Measurements from ENCODE around the gene HELQ.

HELQ gene

GRCh38 chr4:83389756-83390505, 65.7 kb downstream of the HELQ start:
- Histone ChIP-seq H3K27me3 (ENCODE audit: control insufficient read depth, insufficient read depth, low read length) (peaks cover 66% of the 10 kb centered on the region), H3K9me3 (ENCODE audit: control insufficient read depth, insufficient read depth, low read depth, low read length) (0 out of 2 replicates have a peak, but pooled peaks cover 1% of the 10 kb centered on the region), H3K27ac (ENCODE audit: low read depth, low read length) (no peak overlapping the region), H3K36me3 (ENCODE audit: control insufficient read depth, insufficient read depth, low read length) (no peaks in the 10 kb centered on the region), H3K9ac (ENCODE audit: low read length) (no peak overlapping the region), H3K4me1 (ENCODE audit: control insufficient read depth, insufficient read depth, low read length) (peaks cover 40% of the 10 kb centered on the region), H3K4me3 (ENCODE audit: low read depth, low read length) (no peak overlapping the region)

- peaks cover 40% of the 10 kb centered on the region for H3K4me1 ChIP-seq (ENCODE audit: control insufficient read depth, insufficient read depth, low read length)
- no peaks in the 10 kb centered on the region for H3K36me3 ChIP-seq (ENCODE audit: control insufficient read depth, insufficient read depth, low read length)
- H3K9ac ChIP-seq (ENCODE audit: low read length) = no peak overlapping the region
- H3K27ac ChIP-seq (ENCODE audit: low read depth, low read length) = no peak overlapping the region
- H3K9me3 ChIP-seq (ENCODE audit: control insufficient read depth, insufficient read depth, low read depth, low read length) = 0 out of 2 replicates have a peak, but pooled peaks cover 3% of the 10 kb centered on the region
- peaks cover 61% of the 10 kb centered on the region for H3K27me3 ChIP-seq (ENCODE audit: control insufficient read depth, insufficient read depth, low read length)
- no peak overlapping the region for H3K4me3 ChIP-seq (ENCODE audit: low read depth, low read length)
Observed at GRCh38 chr4:83389037-83389720, 66.4 kb downstream of the HELQ start.

- Histone ChIP-seq H3K27ac (ENCODE audit: low read depth, low read length) (no peak overlapping the region), H3K9me3 (ENCODE audit: control insufficient read depth, insufficient read depth, low read depth, low read length) (0 out of 2 replicates have a peak, but pooled peaks cover 3% of the 10 kb centered on the region), H3K9ac (ENCODE audit: low read length) (no peak overlapping the region), H3K27me3 (ENCODE audit: control insufficient read depth, insufficient read depth, low read length) (peaks cover 52% of the 10 kb centered on the region), H3K36me3 (ENCODE audit: control insufficient read depth, insufficient read depth, low read length) (no peaks in the 10 kb centered on the region), H3K4me1 (ENCODE audit: control insufficient read depth, insufficient read depth, low read length) (peaks cover 40% of the 10 kb centered on the region), H3K4me3 (ENCODE audit: low read depth, low read length) (no peak overlapping the region)
Observed at GRCh38 chr4:83388313-83388676, 67.3 kb downstream of the HELQ start.

GRCh38 chr4:83387476-83388312, 67.9 kb downstream of the HELQ start:
- H3K27ac ChIP-seq (ENCODE audit: low read depth, low read length) = no peak overlapping the region
- H3K36me3 ChIP-seq (ENCODE audit: control insufficient read depth, insufficient read depth, low read length) = no peaks in the 10 kb centered on the region
- peaks cover 46% of the 10 kb centered on the region for H3K27me3 ChIP-seq (ENCODE audit: control insufficient read depth, insufficient read depth, low read length)
- H3K4me3 ChIP-seq (ENCODE audit: low read depth, low read length) = no peak overlapping the region
- no peak overlapping the region for H3K9ac ChIP-seq (ENCODE audit: low read length)
- peaks cover 40% of the 10 kb centered on the region for H3K4me1 ChIP-seq (ENCODE audit: control insufficient read depth, insufficient read depth, low read length)
- H3K9me3 ChIP-seq (ENCODE audit: control insufficient read depth, insufficient read depth, low read depth, low read length) = 0 out of 2 replicates have a peak, but pooled peaks cover 6% of the 10 kb centered on the region

- Histone ChIP-seq H3K9me3 (ENCODE audit: control insufficient read depth, insufficient read depth, low read depth, low read length) (0 out of 2 replicates have a peak, but pooled peaks cover 6% of the 10 kb centered on the region), H3K36me3 (ENCODE audit: control insufficient read depth, insufficient read depth, low read length) (no peaks in the 10 kb centered on the region), H3K4me3 (ENCODE audit: low read depth, low read length) (no peak overlapping the region), H3K9ac (ENCODE audit: low read length) (no peak overlapping the region), H3K4me1 (ENCODE audit: control insufficient read depth, insufficient read depth, low read length) (peaks cover 40% of the 10 kb centered on the region), H3K27ac (ENCODE audit: low read depth, low read length) (no peak overlapping the region), H3K27me3 (ENCODE audit: control insufficient read depth, insufficient read depth, low read length) (peaks cover 40% of the 10 kb centered on the region)
Observed at GRCh38 chr4:83387012-83387411, 68.6 kb downstream of the HELQ start.

- H3K4me3 ChIP-seq (ENCODE audit: low read depth, low read length) = no peak overlapping the region
- peaks cover 26% of the 10 kb centered on the region for H3K9me3 ChIP-seq (ENCODE audit: control insufficient read depth, insufficient read depth, low read depth, low read length)
- no peak overlapping the region for H3K27ac ChIP-seq (ENCODE audit: low read depth, low read length)
- peaks cover 12% of the 10 kb centered on the region; the same call in 1 of the 2 replicates for H3K4me1 ChIP-seq (ENCODE audit: control insufficient read depth, insufficient read depth, low read length)
- no peaks in the 10 kb centered on the region for H3K36me3 ChIP-seq (ENCODE audit: control insufficient read depth, insufficient read depth, low read length)
- no peak overlapping the region for H3K9ac ChIP-seq (ENCODE audit: low read length)
- H3K27me3 ChIP-seq (ENCODE audit: control insufficient read depth, insufficient read depth, low read length) = peaks cover 2% of the 10 kb centered on the region
Observed at GRCh38 chr4:83382850-83383249, 72.8 kb downstream of the HELQ start.

GRCh38 chr4:83381173-83381572, 74.5 kb downstream of the HELQ start:
- Histone ChIP-seq H3K4me1 (ENCODE audit: control insufficient read depth, insufficient read depth, low read length) (no peaks in the 10 kb centered on the region), H3K4me3 (ENCODE audit: low read depth, low read length) (no peak overlapping the region), H3K9ac (ENCODE audit: low read length) (no peak overlapping the region), H3K27ac (ENCODE audit: low read depth, low read length) (no peak overlapping the region), H3K36me3 (ENCODE audit: control insufficient read depth, insufficient read depth, low read length) (no peaks in the 10 kb centered on the region), H3K27me3 (ENCODE audit: control insufficient read depth, insufficient read depth, low read length) (no peaks in the 10 kb centered on the region), H3K9me3 (ENCODE audit: control insufficient read depth, insufficient read depth, low read depth, low read length) (peaks cover 35% of the 10 kb centered on the region)

- Histone ChIP-seq H3K9ac (ENCODE audit: low read length) (no peak overlapping the region), H3K4me1 (ENCODE audit: control insufficient read depth, insufficient read depth, low read length) (no peaks in the 10 kb centered on the region), H3K27me3 (ENCODE audit: control insufficient read depth, insufficient read depth, low read length) (no peaks in the 10 kb centered on the region), H3K36me3 (ENCODE audit: control insufficient read depth, insufficient read depth, low read length) (no peaks in the 10 kb centered on the region), H3K9me3 (ENCODE audit: control insufficient read depth, insufficient read depth, low read depth, low read length) (peaks cover 34% of the 10 kb centered on the region), H3K27ac (ENCODE audit: low read depth, low read length) (no peak overlapping the region), H3K4me3 (ENCODE audit: low read depth, low read length) (no peak overlapping the region)
Observed at GRCh38 chr4:83378419-83378818, 77.2 kb downstream of the HELQ start.

GRCh38 chr4:83372931-83373330, 82.7 kb downstream of the HELQ start:
- Histone ChIP-seq H3K4me3 (ENCODE audit: low read depth, low read length) (no peak overlapping the region), H3K9me3 (ENCODE audit: control insufficient read depth, insufficient read depth, low read depth, low read length) (peaks cover 12% of the 10 kb centered on the region), H3K27me3 (ENCODE audit: control insufficient read depth, insufficient read depth, low read length) (no peaks in the 10 kb centered on the region), H3K36me3 (ENCODE audit: control insufficient read depth, insufficient read depth, low read length) (no peaks in the 10 kb centered on the region), H3K4me1 (ENCODE audit: control insufficient read depth, insufficient read depth, low read length) (no peaks in the 10 kb centered on the region), H3K27ac (ENCODE audit: low read depth, low read length) (no peak overlapping the region), H3K9ac (ENCODE audit: low read length) (no peak overlapping the region)

- no peak overlapping the region for H3K27ac ChIP-seq (ENCODE audit: low read depth, low read length)
- no peaks in the 10 kb centered on the region for H3K27me3 ChIP-seq (ENCODE audit: control insufficient read depth, insufficient read depth, low read length)
- H3K36me3 ChIP-seq (ENCODE audit: control insufficient read depth, insufficient read depth, low read length) = no peaks in the 10 kb centered on the region
- H3K9ac ChIP-seq (ENCODE audit: low read length) = no peak overlapping the region
- 0 out of 2 replicates have a peak, but pooled peaks cover 3% of the 10 kb centered on the region for H3K9me3 ChIP-seq (ENCODE audit: control insufficient read depth, insufficient read depth, low read depth, low read length)
- H3K4me3 ChIP-seq (ENCODE audit: low read depth, low read length) = no peak overlapping the region
- no peaks in the 10 kb centered on the region for H3K4me1 ChIP-seq (ENCODE audit: control insufficient read depth, insufficient read depth, low read length)
Observed at GRCh38 chr4:83371936-83372335, 83.7 kb downstream of the HELQ start.

All from HUES6 (cell line).